ENCODE data around the gene BOLA1.
A peak's percentile ranks its signal among the peaks of the same experiment; 100 is the strongest.
"Not testable (repeated sequence)": the region's sequence is repeated elsewhere in the genome, so short reads cannot be mapped to it uniquely, and the experiment has no call there.

BOLA1 gene

GRCh38 chr1:149886396-149887195, 12.8 kb upstream of the BOLA1 start:
- peak; percentile 99 for DNase-seq (ENCODE audit: low read depth, low spot score)

GRCh38 chr1:149887196-149887455, 12.2 kb upstream of the BOLA1 start:
- DNase-seq (ENCODE audit: low read depth, low spot score) = not testable (repeated sequence)

GRCh38 chr1:149887456-149888246, 11.7 kb upstream of the BOLA1 start:
- peak; percentile 97 for DNase-seq (ENCODE audit: low read depth, low spot score)

- peak; percentile 92 for DNase-seq (ENCODE audit: low read depth, low spot score)
Observed at GRCh38 chr1:149888247-149888998, 10.9 kb upstream of the BOLA1 start.

GRCh38 chr1:149888999-149889289, 10.4 kb upstream of the BOLA1 start:
- peak; percentile 55 for DNase-seq (ENCODE audit: low read depth, low spot score)

GRCh38 chr1:149896575-149896974, 2.8 kb upstream of the BOLA1 start:
- DNase-seq (ENCODE audit: low read depth, low spot score) = no peak

- no peak for DNase-seq (ENCODE audit: low read depth, low spot score)
Observed at GRCh38 chr1:149903836-149904491, 4.6 kb downstream of the BOLA1 start.

GRCh38 chr1:149906570-149907075, 7.3 kb downstream of the BOLA1 start:
- no peak for DNase-seq (ENCODE audit: low read depth, low spot score)

- DNase-seq (ENCODE audit: low read depth, low spot score) = no peak
Observed at GRCh38 chr1:149914545-149914944, 15.2 kb downstream of the BOLA1 start.

- no peak for DNase-seq (ENCODE audit: low read depth, low spot score)
Observed at GRCh38 chr1:149915429-149916192, 16.2 kb downstream of the BOLA1 start.

- DNase-seq (ENCODE audit: low read depth, low spot score) = no peak
Observed at GRCh38 chr1:149916193-149916897, 17.0 kb downstream of the BOLA1 start.

- no peak for DNase-seq (ENCODE audit: low read depth, low spot score)
Observed at GRCh38 chr1:149916898-149917252, 17.5 kb downstream of the BOLA1 start.

- DNase-seq (ENCODE audit: low read depth, low spot score) = peak; percentile 79
Observed at GRCh38 chr1:149917571-149918144, 18.3 kb downstream of the BOLA1 start, which contains the start of gene SV2A. SV2A (minus strand) TSS chr1:149917844; CDS start chr1:149913840, 4,004 bp downstream.

GRCh38 chr1:149923626-149924025, 24.3 kb downstream of the BOLA1 start:
- no peak for DNase-seq (ENCODE audit: low read depth, low spot score)

GRCh38 chr1:149925345-149925744, 26.0 kb downstream of the BOLA1 start:
- no peak for DNase-seq (ENCODE audit: low read depth, low spot score)

- DNase-seq (ENCODE audit: low read depth, low spot score) = no peak
Observed at GRCh38 chr1:149925751-149926150, 26.4 kb downstream of the BOLA1 start.

GRCh38 chr1:149926296-149926695, 26.9 kb downstream of the BOLA1 start:
- DNase-seq (ENCODE audit: low read depth, low spot score) = no peak

GRCh38 chr1:149927056-149927562, 27.7 kb downstream of the BOLA1 start:
- peak; percentile 50 for DNase-seq (ENCODE audit: low read depth, low spot score)

- peak; percentile 98 for DNase-seq (ENCODE audit: low read depth, low spot score)
Observed at GRCh38 chr1:149927563-149928400, 28.4 kb downstream of the BOLA1 start, which contains the start of gene SF3B4. SF3B4 (minus strand) TSS chr1:149927803; CDS start chr1:149927759, 44 bp downstream.

Data from astrocyte of the hippocampus (primary cell).